ENCODE results near the gene CLCA2.
"Not testable (repeated sequence)": the region's sequence is repeated elsewhere in the genome, so short reads cannot be mapped to it uniquely, and the experiment has no call there.

GRCh38 chr1:86502125-86502646 lies 78.2 kb downstream of the CLCA2 start:
- TF ChIP-seq SIN3A (IDR thresholded peaks at IDR 0.05; ENCODE audit: borderline replicate concordance, insufficient read depth, low read depth, low read length); TCF7L2 (IDR thresholded peaks at IDR 0.05; ENCODE audit: low read depth, low read length); POLR2AphosphoS5 (IDR thresholded peaks at IDR 0.05; ENCODE audit: low read depth, low read length): not testable (repeated sequence)
- TF ChIP-seq CTCF (IDR thresholded peaks at IDR 0.05), result peak; percentile 86

All from Panc1 (cell line).